ENCODE data around the gene CCKAR.

CCKAR gene

GRCh38 chr4:26490960-26491284 lies 638 bp upstream of the CCKAR start:
- DNase-seq (ENCODE audit: low read depth in 2 of 3, low spot score in 2 of 3), result no peak

DNA sequence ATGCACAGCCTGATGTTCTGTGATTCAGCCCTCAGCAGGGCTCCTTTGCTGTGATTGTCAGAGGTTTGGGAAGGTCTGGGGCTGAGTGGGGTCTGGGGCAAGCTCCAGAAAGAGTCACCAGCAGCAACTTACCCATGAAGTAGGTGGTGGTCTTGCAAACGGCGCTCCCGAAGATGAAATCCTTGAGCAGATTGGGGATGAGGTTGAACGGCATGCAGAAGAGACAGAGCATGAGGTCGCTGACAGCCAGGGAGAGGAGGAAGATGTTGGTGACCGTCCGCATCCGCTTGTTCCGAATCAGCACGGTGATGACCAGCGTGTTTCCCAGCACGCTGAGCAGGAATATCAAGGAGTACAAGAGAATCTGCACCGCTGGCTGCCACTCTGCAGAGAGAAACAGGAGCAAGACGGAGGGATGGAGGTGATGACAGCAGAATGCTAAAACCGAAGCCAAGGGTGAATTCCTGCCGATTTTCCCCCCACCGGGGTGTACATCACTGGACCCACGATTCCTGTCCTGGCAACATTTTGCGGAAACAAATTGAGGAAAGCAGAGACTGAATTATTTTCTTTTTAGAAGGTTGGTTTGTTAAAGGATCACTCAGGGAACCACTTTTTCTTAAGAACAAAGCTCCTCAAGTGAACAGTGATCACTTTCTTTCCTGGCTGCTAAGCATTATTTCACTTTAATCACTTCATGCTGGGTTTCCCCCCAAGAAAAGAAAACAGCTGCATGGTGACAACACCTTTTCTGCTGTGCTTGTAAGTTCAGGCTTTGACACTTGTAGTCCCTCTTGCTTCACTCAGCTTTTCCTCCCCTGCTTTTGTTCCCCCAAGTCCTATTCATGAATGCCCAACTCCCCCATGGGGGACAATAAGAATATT lies 941 bp downstream of the CCKAR start:
- no peak for DNase-seq (ENCODE audit: low read depth in 2 of 3, low spot score in 2 of 3)

GRCh38 chr4:26485684-26486083 lies 4.6 kb downstream of the CCKAR start:
- DNase-seq (ENCODE audit: low read depth in 2 of 3, low spot score in 2 of 3), result no peak

DNA sequence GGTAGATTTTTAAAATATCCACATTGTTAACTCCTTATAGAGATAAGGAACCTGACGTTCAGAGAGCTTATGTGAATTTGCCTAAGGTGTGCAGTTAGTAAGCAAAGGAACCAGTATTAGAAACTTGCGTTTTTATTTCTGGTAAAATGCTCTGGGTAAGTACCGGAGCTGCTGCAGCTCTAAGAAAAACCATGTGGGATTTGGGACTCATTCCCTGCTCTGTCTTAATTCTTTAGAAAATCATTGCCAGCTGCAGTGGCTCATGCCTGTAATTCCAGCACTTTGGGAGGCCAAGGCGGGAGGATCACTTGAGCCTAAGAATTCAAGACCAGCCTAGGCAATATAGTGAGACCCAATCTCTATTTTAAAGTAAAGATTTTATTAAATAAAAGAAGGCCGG lies 5.8 kb downstream of the CCKAR start:
- no peak for DNase-seq (ENCODE audit: low read depth in 2 of 3, low spot score in 2 of 3)

GRCh38 chr4:26484032-26484515 lies 6.2 kb downstream of the CCKAR start:
- no peak for DNase-seq (ENCODE audit: low read depth in 2 of 3, low spot score in 2 of 3)

DNA sequence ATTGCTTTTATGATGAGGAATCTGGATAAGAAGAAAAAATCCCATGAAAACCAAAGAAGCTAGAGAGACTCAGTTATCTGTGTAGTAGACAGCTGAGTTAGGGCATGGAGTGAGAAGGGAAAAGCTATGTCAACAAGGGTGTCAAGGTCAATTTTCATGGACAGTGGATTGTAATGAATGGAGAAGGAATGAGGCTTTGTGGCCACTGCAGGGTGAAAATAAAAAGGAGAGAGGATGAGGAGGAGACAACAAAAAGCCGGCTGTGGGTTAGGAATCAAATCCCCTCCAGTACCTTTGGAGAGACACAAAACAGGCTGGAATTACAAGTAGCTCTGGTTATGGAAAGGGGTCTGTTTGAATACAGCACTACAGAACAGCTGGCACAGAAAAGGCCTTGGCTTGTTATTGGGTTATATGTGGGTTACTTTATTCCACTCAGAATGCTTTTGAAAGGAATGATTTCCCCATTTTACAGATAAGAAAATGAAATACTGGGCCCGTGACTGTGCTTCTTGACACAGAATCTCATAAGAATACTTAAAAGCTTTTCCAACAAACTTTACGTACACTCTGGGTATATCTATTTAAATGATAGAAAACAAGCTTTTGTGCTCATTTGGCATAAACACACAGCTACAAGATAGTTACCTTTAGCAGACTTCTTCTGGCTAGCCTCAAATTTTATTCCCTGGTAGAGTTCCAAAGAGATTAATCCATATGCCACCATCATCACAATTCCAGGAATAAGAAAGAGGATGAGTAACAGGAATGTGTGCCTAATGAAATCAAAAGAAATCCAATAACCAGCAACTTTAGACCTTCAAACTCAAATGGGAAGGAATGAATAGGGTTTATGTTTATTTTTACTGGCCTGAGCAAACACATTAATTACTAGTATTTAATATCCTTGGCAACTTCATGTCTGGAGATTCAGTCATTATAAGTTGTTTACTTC lies 7.5 kb downstream of the CCKAR start:
- DNase-seq (ENCODE audit: low read depth in 2 of 3, low spot score in 2 of 3), result no peak

- no peak for DNase-seq (ENCODE audit: low read depth in 2 of 3, low spot score in 2 of 3)
Observed at GRCh38 chr4:26478330-26478729, 12.0 kb downstream of the CCKAR start.

DNA sequence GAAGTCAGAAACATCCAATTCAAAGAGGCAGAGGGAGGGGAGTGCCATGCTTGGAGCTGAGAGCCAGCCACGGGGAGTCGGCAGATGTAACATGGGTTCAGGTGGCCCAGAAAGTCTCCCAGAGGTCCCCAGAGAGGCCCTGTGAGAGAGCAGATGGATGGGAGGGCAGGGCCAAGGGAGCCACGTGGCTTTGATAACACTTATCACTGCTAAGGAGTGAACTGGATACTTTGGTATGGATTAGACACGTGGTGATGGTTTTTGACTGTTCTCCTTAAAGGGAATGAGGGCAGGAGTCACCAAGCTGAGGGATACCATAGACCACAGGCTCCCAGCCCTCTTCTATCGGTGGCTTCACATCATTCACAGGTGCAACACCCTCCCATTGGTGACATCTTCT lies 13.7 kb downstream of the CCKAR start:
- DNase-seq (ENCODE audit: low read depth in 2 of 3, low spot score in 2 of 3), result no peak

- no peak for DNase-seq (ENCODE audit: low read depth in 2 of 3, low spot score in 2 of 3)
Observed at GRCh38 chr4:26475716-26476115, 14.6 kb downstream of the CCKAR start.

DNA sequence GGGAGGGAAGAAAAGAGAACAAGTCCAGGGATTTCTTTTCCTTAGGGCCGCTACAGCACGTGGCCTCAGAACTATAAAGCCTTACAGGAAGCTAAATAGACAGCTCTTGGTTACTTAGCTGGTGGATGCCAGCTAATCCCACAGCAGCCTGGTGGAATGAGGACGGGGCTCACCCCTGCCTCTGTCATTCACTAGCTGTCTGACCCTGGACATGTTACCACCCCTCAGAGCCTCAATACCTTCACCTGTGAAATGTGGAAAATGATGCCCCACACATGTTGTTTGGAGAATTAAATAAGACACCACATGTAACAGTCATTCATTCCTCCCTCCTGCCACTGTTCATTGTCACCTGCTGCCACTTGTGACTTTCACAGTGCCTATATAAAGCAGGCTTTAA lies 15.7 kb downstream of the CCKAR start:
- DNase-seq (ENCODE audit: low read depth in 2 of 3, low spot score in 2 of 3), result no peak

- DNase-seq (ENCODE audit: low read depth in 2 of 3, low spot score in 2 of 3), result no peak
Observed at GRCh38 chr4:26473893-26474292, 16.4 kb downstream of the CCKAR start.

DNA sequence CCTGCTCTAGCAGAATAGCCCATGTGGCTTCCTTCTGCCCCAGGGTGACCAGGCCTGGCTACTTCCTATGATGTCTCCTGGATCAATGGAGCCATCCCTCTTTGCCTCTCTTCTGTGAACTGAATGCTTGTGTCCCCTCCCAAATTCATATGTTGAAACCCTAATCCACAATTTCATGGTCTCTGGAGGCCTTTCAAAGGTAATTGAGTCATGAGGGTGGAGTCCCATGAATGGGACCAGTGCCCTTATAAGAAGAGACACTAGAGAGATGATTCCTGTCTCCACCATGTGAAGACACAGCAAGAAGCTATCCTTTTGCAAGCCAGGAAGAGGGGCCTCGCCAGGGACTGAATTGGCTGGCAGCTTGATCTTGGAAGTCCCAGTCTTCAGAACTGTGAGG lies 18.4 kb downstream of the CCKAR start:
- no peak for DNase-seq (ENCODE audit: low read depth in 2 of 3, low spot score in 2 of 3)

DNA sequence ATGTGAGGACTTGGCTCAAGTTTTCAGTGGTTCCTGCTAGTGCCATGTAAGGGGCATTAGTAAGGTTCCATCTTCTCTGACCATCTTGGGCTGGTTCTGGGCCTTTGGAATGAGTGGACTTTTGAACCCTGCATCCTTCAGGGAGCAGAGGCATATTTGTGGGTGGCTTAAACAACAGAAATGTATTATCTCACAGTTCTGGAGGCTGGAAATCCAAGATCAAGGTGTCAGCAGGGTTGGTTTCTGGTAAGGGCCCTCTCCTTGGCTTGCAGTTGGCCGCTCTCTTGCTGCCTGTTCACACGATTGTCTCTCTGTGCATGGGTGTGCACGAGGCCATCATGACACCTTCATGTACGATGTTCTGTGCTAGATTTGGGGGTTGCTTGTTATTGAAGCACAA lies 21.3 kb downstream of the CCKAR start:
- no peak for DNase-seq (ENCODE audit: low read depth in 2 of 3, low spot score in 2 of 3)

DNA sequence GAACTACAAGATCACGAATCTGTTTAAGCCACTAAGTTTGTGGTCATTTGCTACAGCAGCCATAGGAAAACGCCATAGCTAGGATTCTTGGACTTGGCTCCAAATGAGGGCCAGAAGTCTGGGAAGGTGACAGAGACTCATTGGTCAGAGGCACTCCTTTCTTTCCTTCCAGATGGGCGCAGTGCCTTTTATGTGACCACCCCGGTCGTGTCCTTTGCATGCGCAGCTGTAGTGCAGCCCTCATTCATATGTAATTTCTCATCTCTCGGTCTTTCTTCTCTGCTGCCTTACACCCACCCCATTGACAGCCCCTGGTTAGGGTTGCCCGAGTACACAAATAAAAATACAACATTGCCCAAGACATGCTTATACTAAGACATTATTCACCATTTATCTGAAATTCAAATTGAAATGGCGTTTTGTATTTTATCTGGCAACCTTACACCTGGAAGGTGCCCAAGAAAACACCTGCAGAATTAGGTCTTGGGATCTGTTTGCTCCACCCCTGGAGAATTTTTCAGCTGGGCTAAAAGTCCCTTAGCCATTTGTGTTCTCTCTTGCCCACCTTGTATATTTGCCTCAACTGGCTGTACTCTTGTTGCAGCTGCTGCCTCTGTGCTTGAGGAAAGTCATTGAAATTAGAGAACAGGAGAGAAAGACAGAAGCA lies 21.9 kb downstream of the CCKAR start:
- no peak for DNase-seq (ENCODE audit: low read depth in 2 of 3, low spot score in 2 of 3)

DNA sequence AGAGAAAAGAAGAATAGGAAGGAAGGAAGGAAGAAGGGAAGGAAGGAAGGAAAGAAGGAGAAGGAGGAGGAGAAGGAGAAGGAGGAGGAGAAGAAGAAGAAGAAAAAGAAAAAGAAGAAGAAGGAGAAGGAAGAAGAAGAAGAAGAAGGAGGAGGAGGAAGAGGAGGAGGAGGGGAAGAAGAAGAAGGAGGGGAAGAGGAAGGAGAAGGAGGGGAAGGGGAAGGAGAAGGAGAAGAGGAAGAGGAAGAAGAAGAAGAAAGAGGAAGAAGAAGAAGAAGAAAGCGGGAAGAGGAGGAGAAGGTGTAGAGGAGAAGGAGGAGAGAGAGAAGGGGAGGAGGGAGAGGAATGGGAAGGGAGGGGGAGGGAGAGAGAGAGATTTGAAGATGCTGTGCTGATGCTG lies 22.6 kb downstream of the CCKAR start:
- no peak for DNase-seq (ENCODE audit: low read depth in 2 of 3, low spot score in 2 of 3)

DNA sequence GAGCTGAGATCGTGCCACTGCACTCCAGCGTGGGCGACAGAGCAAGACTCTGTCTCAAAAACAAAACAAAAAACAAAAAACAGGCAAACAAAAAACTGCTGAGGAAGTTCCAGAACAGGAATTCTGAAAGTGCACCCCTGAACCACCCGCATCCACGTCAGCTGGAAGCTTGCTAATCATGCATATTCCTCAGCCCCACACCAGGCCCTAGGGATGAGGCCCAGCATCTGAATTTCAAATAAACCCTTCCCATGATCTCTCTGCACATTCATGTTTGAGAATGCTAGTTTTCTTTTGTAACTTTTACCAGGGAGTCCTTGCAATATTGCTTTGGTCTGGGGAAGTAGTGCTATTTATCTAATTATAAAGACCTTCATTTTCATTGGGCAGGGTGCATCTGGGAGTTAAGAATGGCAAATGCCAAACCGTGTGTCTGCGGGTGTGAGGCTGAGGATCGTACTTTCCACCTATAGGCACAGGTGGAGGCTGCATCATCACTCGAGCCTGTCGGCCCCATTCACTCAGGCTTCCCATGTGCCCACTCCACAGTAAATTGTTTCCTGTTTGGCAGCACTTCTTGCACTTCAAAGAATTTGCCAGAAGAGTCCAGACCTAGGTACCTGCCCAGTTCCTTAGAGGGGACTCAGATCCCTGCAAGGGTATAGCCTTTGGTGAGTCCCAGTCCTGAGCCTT lies 23.6 kb downstream of the CCKAR start:
- no peak for DNase-seq (ENCODE audit: low read depth in 2 of 3, low spot score in 2 of 3)

GRCh38 chr4:26464420-26465095 lies 25.7 kb downstream of the CCKAR start:
- DNase-seq (ENCODE audit: low read depth in 2 of 3, low spot score in 2 of 3), result no peak

GRCh38 chr4:26463386-26463785 lies 26.9 kb downstream of the CCKAR start:
- no peak for DNase-seq (ENCODE audit: low read depth in 2 of 3, low spot score in 2 of 3)

GRCh38 chr4:26462874-26463273 lies 27.4 kb downstream of the CCKAR start:
- no peak for DNase-seq (ENCODE audit: low read depth in 2 of 3, low spot score in 2 of 3)

- no peak for DNase-seq (ENCODE audit: low read depth in 2 of 3, low spot score in 2 of 3)
Observed at GRCh38 chr4:26459756-26460530, 30.3 kb downstream of the CCKAR start.
